Hypothalamus (tissue), 51 donors: ENCODE data around the gene RAP1GAP2.

Experiments used
- DNase-seq, 51 donors: peaks; one replicate each; lab custom pipeline; 2025; lab: John Stamatoyannopoulos, UW

The RAP1GAP2 gene

DNA sequence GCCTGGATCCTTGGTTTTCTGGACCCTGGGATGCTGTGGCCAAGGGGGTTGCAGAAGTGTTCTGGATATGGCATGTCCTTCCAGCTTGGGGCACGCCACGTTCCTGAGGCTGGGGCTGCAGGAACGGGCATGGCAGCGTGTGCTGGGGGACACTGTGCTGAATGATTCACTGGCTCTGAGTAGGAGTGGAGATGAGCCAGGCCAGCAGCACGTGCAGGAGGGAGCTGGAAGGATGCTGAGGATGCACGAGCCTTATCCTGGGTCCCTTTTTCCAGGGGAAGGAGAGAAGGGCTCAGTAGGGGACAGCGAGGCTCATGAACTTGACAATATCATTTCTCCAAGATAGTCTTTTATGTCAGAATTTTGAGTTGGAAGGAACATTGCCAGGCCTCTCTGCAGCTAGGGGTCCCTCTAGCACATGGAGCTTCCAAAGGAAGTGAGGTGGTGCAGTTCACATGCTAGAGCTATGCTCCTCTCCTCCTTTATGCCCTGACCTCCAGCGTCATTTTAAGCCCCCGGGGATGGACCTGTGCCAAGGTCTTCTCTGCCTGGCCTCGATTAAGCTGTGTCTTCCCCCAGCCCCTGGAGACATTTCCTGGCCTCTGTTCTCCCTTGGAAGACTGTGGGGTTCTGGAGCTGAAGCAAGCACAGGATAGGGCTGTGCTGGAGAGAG lies 141.2 kb downstream of the RAP1GAP2 start:
- peak in 1 of 51 donors; percentile 37 for DNase-seq

DNA sequence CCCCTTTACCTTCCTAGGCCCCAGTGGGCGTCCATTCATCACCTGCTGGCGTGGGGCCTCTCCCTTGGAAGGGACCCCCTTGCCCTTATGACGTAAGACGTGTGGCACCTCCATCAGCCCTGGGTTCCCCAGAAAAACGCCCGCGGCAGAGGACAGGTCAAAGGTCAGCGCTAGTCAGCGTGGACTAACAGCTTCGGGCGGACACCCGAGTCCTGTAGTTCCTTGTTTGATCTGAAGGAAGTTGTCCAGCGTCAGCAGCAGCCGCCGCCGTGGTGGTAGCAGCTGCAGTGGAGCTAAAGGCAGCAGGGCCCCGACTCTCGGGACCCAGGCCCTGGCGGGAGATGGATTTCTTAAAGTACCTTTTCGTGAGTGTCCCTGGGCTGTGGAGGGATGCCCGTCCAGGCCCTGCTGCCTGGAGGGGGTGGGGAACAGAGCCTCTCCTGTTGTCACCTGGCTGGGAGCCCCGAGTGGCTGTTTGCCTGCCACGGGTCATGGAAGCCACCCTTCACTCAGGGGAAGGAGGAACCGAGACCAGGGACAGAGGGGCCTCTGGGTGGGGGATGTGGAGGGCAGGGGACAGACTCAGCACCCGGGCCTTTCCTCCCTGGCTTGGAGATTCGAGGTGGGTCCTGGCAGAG lies 143.6 kb downstream of the RAP1GAP2 start:
- peak in 16 of 51 donors; percentile 19 to 76 (median 60) for DNase-seq

DNA sequence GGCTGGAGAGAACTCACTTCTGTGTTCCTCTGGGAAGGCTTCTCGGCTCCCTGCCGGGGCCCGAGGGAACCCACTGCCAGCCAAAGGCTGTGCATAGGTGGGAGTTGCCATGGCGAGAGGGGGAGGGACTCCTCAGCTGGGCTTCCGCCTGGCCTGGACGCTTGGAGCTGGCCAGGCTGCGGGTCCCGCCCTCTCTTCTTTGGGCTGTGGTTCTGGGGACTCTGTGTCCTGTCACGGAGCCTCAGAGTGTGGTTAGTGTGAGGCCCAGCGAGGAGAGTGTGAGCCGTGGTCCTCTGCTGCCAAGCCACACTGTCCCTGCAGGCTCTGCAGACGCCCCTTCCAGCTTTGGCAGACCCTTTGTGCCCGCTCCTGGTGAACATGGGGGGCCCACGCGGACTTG lies 144.1 kb downstream of the RAP1GAP2 start:
- peak in 46 of 51 donors; percentile 10 to 88 (median 66) for DNase-seq

DNA sequence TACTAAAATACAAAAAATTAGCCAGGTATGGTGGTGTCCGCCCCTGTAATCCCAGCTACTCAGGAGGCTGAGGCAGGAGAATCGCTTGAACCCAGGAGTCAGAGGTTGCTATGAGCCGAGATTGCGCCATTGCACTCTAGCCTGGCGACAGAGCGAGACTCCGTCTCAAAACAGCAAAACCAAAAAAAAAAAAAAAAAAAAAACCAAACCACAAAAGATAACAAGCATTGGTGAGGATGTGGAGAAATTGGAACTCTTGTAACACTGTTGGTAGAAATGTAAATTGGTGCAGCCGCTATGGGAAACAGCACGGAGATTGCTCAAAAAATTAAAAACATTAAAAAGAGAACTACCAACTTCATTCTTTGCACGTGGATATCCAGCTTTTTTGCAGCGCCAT lies 147.7 kb downstream of the RAP1GAP2 start:
- no peak for DNase-seq

DNA sequence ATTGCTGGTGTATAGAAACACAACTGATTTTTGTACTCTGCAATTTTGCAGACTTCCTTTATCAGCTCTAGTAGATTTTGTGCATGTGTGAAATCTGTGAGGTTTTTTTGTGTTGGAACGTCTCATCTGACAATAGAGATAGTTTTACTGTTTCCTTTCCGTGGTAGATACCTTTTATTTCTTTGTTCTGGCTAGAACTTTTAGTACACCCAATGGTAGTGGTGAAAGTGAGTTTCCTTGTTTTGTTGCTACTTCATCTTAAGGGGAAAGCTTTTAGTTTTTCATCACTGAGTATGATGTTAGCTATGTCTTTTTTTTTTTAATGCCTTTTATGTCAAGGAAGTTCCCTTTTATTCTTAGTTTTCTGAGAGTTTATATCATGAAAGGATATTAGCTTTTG lies 149.1 kb downstream of the RAP1GAP2 start:
- no peak for DNase-seq

DNA sequence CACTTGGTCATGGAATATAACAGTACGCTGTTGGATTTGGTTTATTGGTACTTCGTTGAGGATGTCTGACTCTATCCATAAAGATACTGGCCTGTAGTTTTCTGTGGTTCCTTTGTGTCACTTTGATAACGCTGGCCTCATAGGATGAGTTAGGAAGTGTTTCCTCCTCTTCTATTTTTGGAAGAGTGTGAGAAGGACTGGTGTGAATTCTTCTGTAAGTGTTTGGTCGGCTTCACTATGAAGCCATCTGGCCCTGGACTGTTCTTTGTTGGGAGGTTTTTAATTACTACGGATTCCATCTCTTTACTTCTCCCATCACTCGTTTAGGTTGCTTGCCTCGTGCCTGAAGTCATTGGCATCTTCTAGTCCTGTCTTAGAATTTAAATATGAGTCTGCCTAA lies 149.9 kb downstream of the RAP1GAP2 start:
- no peak for DNase-seq

DNA sequence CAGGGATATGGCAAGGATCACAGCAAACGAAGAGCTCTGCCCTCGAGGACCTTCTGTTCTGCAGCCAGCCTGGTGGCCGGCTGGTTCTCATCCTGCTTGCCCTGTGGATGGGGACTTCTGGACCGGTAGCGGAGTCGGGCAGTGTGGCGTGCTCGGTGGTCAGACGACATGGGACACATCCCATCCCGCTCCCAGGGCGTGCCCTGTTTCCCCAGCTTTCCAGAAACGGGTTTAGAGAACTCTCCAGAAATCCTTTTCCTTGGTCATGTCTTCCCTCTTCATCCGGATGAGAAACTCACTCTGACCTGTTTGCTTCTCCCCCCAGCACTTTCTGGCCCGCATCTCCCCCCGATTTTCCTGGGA lies 151.3 kb downstream of the RAP1GAP2 start:
- DNase-seq: no peak

DNA sequence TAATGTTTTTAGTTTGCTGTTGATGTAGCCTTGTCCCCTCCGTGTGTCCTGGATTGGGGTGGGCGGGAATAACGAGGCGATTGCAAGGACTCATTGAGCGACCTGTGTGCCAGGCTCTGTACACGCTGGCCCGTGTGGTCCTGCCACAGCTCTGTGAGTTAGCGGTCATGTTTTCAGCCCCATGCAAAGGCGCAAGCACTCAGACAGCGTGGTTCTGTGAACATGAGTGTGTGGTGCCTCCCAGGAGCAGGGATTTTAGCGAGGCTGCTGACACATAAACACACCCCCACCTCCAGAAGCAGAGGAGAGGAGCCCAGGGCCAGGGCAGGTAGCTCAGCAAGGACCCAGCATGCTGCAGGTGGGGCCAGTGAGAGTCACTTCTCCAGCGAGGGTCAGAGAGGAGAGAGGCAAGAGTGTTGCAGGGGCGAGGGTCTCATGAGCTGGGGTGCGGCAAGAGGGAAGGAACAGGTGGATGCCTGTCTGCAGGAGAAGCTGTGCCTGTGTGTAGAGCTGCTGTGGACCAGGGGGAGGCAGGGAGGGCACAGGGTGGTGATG lies 151.8 kb downstream of the RAP1GAP2 start:
- DNase-seq: no peak

DNA sequence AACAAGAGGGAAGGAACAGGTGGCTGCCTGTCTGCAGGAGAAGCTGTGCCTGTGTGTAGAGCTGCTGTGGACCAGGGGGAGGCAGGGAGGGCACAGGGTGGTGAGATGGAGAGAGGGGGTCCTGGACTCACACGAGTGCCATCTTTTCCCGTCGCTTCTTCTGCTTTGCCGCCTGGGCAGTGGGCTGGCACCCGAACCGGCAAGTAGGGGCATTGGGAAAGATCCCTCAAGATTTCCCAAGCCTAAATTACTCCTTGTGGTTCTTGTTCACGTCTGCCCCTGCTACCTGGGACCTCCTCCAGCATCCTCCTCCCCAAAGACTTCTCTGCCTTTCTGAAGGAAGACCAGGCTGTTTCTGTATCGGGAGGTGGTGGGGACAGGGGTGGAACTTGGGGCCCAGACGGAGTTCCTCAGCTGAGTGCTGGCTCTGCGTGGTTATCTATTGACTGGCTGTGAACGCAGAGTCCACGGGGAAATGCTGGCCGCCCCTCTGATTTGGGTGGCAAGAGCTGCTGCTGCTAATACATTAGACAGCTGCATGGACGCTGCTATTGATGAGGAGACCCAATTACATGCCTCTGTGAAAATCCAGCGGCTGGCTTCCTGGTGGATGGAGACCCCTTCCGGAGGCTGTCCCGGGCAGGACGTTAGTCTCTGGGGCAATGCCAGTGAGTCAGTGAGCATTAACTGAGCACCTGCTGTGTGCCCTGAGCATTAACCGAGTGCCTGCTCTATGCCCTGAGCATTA lies 152.7 kb downstream of the RAP1GAP2 start:
- DNase-seq: no peak

DNA sequence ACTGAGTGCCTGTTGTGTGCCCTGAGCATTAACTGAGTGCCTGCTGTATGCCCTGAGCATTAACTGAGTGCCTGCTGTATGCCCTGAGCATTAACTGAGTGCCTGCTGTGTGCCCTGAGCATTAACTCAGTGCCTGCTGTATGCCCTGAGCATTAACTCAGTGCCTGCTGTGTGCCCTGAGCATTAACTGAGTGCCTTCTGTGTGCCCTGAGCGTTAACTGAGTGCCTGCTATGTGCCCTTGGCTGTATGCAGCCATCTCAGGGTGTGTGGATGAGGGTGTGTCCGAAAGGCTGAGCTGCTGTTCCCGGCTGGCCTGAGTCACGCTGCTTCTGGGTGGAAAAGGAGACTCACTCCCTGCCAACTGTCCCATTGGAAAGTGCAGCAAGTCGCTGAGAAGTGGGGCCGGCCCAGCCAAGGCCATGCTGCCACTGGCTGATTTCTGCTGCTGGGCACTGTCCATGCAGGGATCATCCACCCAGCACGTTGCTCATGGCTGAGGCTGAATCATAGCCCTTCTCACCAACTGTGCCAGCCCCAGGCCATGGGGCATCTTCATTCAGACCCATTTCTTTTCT lies 153.3 kb downstream of the RAP1GAP2 start:
- DNase-seq: peak in 2 of 51 donors; percentile 21 to 26

DNA sequence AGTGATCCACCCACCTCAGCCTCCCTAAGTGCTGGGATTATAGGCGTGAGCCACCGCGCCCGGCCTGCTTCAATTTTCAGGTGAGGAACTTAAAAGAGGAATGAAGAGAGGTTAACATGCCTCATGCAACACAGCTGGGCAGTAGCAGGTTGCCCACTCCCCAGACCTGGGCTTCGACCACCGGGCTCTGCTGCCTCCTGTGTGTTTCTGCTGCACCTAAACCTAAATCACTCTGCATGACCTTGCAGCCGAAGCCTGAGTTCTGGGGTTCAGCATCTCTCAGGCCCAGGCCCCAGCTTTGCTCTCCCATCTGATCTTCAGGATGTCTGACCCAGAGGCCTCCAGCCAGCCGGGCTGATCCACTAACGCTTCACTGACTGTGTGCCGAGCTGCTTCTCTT lies 154.6 kb downstream of the RAP1GAP2 start:
- no peak for DNase-seq

DNA sequence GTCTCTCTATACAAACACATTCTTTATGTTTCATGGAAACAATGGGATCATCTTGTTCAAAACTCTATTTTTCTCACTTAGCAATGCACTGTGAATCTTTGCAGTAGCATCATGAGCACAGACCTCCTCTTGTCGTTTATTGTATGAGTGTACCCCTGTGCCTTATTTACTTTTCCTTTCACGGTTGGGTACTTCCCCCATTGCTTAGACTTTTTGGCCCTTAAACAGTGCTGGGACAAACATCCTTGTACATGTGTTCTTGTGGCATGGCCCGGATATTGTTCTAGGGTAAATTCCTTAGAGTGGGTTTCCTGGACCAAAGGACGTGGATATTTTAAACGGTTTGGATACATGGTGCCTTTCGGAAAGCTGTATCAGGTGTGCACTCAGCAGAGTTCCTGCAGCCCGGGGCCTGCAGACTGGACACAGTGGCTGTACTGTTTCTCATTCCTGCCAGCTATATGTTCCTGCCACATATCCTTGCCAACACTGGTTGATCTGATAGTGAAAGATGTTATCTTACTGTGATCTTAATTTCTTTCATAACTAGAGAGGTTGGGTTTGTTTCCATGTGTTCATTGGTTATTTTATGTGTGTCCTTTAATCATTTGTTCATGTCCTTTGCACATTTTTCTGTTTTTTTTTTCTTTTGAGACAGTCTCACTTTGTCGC lies 156.1 kb downstream of the RAP1GAP2 start:
- DNase-seq: no peak

DNA sequence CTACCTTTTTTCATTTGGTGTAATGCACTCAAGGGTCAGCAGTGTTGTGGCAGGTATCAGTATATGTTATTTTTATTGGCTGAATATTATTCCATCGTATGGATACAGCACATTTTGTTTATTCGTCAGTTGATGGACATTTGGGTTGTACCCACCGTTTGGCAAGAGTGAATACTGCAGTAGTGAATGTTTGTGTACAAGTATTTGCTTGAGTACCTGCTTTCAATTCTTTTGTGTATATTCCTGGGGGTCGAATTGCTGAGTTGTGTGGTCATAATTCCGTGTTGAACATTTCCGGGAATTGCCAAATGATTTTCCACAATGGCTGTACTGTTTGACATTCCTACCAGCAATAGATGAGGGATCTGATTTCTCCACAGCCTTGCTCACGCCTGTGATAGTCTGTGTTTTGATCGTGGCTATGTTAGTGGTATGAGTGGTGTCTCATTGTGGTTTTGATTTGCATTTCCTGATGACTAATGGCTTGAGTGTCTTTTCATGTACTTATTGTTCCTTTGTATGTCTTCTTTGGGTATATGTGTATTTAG lies 158.7 kb downstream of the RAP1GAP2 start:
- DNase-seq: no peak

DNA sequence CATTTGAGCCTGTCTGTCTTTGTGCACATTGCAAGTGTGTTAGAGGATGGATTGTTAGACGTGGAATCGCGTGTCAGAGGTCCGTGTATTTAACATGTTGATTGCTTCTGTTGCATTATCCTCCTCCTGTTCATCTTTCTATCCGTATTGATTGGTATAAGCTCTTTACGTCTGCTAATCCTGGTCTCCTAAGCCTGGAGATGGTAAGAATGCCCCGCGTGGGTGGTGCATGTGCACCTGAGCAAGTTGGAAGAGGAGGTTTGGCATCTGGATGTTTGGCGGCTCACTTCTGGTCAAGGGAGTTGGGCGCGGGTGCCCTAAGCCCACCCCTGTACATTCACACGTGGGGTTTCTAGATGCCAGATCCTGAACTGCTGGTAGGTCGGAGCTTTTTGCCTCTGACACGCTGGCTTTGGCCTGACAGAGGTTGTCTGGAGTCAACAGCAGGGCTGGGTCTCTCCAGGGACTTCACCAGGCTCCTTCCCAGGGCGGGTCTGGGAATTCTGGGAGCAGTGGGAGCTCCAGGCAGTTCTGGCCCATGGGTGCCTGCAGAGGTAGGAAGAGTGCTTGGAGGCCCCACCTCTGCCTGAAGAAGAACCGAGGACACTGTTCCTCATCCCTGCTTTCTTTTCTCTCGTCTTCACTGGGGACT lies 159.8 kb downstream of the RAP1GAP2 start:
- no peak for DNase-seq

DNA sequence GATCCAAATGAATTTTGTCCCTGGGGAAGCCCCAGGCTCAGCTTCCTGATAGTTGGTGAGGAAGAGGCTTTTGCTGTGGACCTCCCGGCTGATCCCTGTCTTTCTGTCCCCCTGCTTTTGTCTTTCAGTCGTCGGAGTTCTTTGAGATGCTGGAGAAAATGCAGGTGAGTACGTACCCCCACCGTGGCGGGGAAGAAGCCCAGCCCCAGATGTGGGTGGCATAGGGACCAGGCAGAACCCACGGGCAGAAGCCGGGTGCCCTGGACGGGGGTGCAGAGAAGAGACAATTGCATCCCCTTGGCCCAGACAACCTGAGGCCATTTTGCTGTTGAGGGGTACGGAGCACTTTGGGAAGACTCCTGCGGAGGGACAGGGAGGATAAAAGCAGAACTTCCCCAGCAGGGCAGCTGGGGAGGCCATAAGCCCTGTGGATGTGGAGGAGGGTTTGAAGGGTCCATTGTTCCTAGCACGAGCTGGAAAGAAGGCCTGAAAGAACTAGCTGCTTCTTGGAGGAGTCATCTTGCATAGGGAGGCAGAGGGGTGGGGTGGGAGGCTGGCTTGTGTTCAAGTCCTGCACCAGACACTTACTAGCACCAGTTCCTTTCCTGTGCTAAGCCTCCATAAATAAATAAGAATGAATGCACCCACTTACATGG lies 161.5 kb downstream of the RAP1GAP2 start:
- no peak for DNase-seq

DNA sequence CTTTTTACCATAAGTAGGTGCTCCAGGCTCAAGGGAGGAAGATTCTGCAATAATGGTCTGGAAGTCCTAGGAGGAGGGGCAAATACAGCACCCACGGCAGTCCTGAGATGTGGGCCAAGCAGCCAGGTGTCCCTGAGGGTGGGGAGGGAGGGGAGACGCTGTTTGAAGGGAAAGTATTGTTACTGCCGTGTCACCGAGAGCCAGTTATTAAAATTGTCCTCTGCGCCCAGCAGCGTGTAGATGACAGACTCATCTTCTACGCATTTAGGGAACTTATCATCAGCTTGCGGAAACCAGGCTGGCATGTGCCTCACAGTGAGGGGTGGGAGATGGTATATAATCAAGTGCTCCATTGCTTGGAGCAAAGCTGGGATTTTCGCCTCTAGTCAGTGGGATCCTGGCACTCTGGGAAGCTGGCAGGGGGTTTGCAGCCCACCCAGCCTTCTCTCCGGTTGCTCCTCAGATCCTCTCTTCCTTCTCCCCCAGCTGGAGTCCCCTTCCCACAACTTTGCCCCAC lies 162.5 kb downstream of the RAP1GAP2 start:
- DNase-seq: no peak

DNA sequence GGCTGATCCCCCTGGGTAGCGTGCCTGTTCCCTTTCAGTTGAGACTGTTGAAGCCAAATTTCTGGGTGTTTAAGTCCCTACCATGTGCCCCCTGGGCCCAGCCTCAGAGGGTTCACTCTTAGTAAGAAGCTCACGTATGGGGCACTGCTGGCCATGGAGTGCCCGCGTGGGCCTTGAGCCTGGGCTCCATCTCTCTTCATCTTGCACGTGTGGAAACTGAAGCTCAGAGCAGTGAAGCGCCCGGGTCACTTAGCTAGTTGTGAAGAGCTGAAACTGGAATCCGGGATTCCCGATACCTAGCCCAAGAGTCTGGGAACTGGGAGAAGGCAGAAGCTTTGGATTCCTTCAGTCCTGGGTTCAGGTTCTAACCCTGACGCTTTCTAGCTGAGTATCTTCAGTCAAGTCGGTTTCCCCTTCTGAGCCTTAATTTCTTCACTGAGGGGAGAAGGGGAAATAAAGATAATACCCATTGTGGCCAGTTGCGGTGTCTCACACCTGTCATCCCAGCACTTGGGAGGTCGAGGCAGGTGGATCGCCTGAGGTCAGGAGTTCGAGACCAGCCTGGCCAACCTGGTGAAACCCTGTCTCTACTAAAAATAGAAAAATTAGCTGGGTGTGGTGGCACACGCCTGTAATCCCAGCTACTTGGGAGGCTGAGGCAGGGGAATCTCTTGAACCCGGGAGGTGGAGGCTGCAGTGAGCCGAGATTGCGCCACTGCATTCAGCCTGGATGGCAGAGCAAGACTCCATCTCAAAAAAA lies 163.3 kb downstream of the RAP1GAP2 start:
- no peak for DNase-seq

DNA sequence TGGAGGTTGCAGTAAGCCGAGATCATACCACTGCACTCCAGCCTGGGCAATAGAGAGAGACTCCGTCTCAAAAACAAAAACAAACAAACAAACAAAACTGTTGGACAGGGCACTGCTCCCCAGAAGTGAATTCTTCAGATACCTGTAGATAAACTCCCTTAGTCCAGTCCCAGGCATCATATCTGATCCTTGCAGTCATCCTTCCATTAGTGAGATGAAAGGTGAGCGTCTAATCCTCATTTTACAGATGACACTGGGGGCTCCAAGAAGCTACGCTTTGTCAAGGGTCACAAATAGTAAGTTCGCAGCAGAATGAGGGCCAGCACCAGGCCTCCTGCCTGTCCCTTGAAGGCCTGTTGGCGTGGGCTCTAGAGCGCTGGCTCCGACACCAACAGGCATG lies 165.2 kb downstream of the RAP1GAP2 start:
- DNase-seq: no peak
